HepG2 (cell line): ENCODE measurements around the gene RGS19. TPM values are rescaled to one million over a fixed set of nuclear protein-coding genes. Genes with fewer than 3 reads are reported as not detected.
A peak's percentile ranks its signal among the peaks of the same experiment; 100 is the strongest.

ENCODE experiments used
- ATAC-seq: fragments of 200-7000 bp; cut with Tn5 transposase; 3 replicates; pipeline ENCODE4 v1.9.1; 2020; ENCODE audit warnings: mild to moderate bottlenecking, moderate library complexity
- BruUV-seq: library from RNA; stranded (reverse); fragments of 400-500 nt; replicated peaks from 2 replicates; lab custom pipeline; 2021; lab: Mats Ljungman, UMichigan
- CTCF ChIA-PET: fragments of 300-600 bp; formaldehyde crosslinking; extraction: SDS; loops from one replicate; lab custom pipeline; 2021; ENCODE audit warnings: low total read pairs, inconsistent platforms, low intra/inter-chr PET ratio; lab: Yijun Ruan, JAX
- POLR2A ChIA-PET: fragments of 350-600 bp; sonication (Branson Sonifier 250); formaldehyde crosslinking; loops from one replicate; lab custom pipeline; 2020; ENCODE audit warnings: antibody characterized with exemption, inconsistent platforms; lab: Yijun Ruan, JAX
- DNase-seq: peaks from one replicate; pipeline ENCODE4 v3.0.0-alpha.2; 2015; ENCODE audit warnings: low spot score
- FAIRE-seq: peaks from 3 replicates; lab custom pipeline; 2011; peaks lifted over from hg19 to GRCh38; lab: Jason Lieb, UNC
- H2AFZ ChIP-seq: one replicate; pipeline ENCODE4 v1.6.1; 2011; ENCODE audit warnings: low read length, inconsistent platforms
- H3K27ac ChIP-seq: fragments of 300-600 bp; 3 replicates; pipeline ENCODE4 v1.8.0; 2011; ENCODE audit warnings: mixed run types, mild to moderate bottlenecking, mixed read lengths, low read length, inconsistent platforms; ENCODE audit not compliant: insufficient read depth; ENCODE audit errors: extremely low read length
- H3K27me3 ChIP-seq, 2 experiments: fragments of 200-600 bp in 1 of 2; 2 replicates in 1 of 2; 3 replicates in 1 of 2; pipeline versions ENCODE4 v1.6.0 to v1.8.0; 2011; ENCODE audit warnings: low read length in 2 of 2, mild to moderate bottlenecking in 2 of 2, moderate library complexity in 2 of 2, inconsistent platforms in 1 of 2; ENCODE audit not compliant: insufficient read depth in 2 of 2, control insufficient read depth in 1 of 2
- H3K36me3 ChIP-seq, 2 experiments: fragments of 200-600 bp in 1 of 2; replicated peaks in 1 of 2; 2 replicates in 1 of 2; 3 replicates in 1 of 2; pipeline versions ENCODE4 v1.5.1 to v1.8.0; 2011; ENCODE audit warnings: low read length in 2 of 2, inconsistent platforms in 1 of 2; ENCODE audit not compliant: insufficient read depth in 2 of 2, control insufficient read depth in 1 of 2
- H3K4me1 ChIP-seq: 2 replicates; pipeline ENCODE4 v1.5.1; 2012; ENCODE audit warnings: low read length, inconsistent platforms; ENCODE audit not compliant: insufficient read depth
- H3K4me2 ChIP-seq: 2 replicates; pipeline ENCODE4 v1.6.0; 2011; ENCODE audit warnings: low read depth, low read length, inconsistent platforms
- H3K4me3 ChIP-seq, 3 experiments: fragments of 200-600 bp in 1 of 3; sonication (generic), shearing (Covaris generic) in 1 of 3; replicated peaks in 1 of 3; 2 replicates each; pipeline ENCODE4 v1.5.1; 2011 to 2016; ENCODE audit warnings: low read length in 3 of 3, inconsistent platforms in 2 of 3, low read depth in 2 of 3, mild to moderate bottlenecking in 2 of 3, control low read depth in 1 of 3, mixed read lengths in 1 of 3; ENCODE audit not compliant: insufficient read depth in 1 of 3
- H3K79me2 ChIP-seq: one replicate; pipeline ENCODE4 v1.6.1; 2011; ENCODE audit warnings: low read length, inconsistent platforms; ENCODE audit not compliant: insufficient read depth
- H3K9ac ChIP-seq: 2 replicates; pipeline ENCODE4 v1.6.0; 2011; ENCODE audit warnings: mild to moderate bottlenecking, low read depth, low read length, inconsistent platforms; ENCODE audit not compliant: insufficient read depth
- H3K9me3 ChIP-seq: 2 replicates; pipeline ENCODE4 v1.5.1; 2012; ENCODE audit warnings: mild to moderate bottlenecking, low read length
- H4K20me1 ChIP-seq: 2 replicates; pipeline ENCODE4 v1.6.0; 2011; ENCODE audit warnings: inconsistent platforms, mild to moderate bottlenecking, low read length, moderate library complexity; ENCODE audit not compliant: insufficient read depth
- EHMT2 ChIP-seq: fragments of 200-600 bp; sonication (generic); IDR thresholded peaks from 2 replicates; pipeline ENCODE4 v1.7.0; 2017; ENCODE audit warnings: antibody characterized with exemption, low read depth, low read length, borderline replicate concordance
- EP300 ChIP-seq, 3 experiments: sonication (generic) in 1 of 3; formaldehyde crosslinking in 1 of 3; IDR thresholded peaks; 2 replicates each; pipeline versions ENCODE4 v1.5.1 to v1.6.1; 2011 to 2020; ENCODE audit warnings: low read depth in 2 of 3, low read length in 2 of 3, borderline replicate concordance in 1 of 3, improper control_type of control experiment in 1 of 3, mild to moderate bottlenecking in 1 of 3, missing genetic modification reagents in 1 of 3, moderate library complexity in 1 of 3
- FOXK2 ChIP-seq: fragments of 450-650 bp; IDR thresholded peaks from 2 replicates; pipeline ENCODE4 v1.6.1; 2016
- GATA4 ChIP-seq: sonication (generic); IDR thresholded peaks from 2 replicates; pipeline ENCODE4 v1.6.1; 2016; ENCODE audit warnings: antibody characterized with exemption, low read depth, borderline replicate concordance
- HDAC1 ChIP-seq: sonication (generic); formaldehyde crosslinking; IDR thresholded peaks from 2 replicates; pipeline ENCODE4 v1.5.1; 2020; ENCODE audit warnings: mild to moderate bottlenecking, missing genetic modification reagents
- HIVEP1 ChIP-seq: sonication (generic); formaldehyde crosslinking; IDR thresholded peaks from 2 replicates; pipeline ENCODE4 v1.4.0; 2020; ENCODE audit warnings: mild to moderate bottlenecking, missing genetic modification reagents
- MAFF ChIP-seq: IDR thresholded peaks from 2 replicates; pipeline ENCODE4 v1.6.1; 2011; ENCODE audit warnings: low read depth, low read length, improper control_type of control experiment
- MTF2 ChIP-seq: sonication (generic); formaldehyde crosslinking; IDR thresholded peaks from 2 replicates; pipeline ENCODE4 v1.5.0; 2020; ENCODE audit warnings: missing genetic modification reagents, borderline replicate concordance
- SP1 ChIP-seq, 2 experiments: fragments of 450-650 bp in 1 of 2; sonication (generic) in 1 of 2; formaldehyde crosslinking in 1 of 2; IDR thresholded peaks; 2 replicates each; pipeline versions ENCODE4 v1.4.0 to v1.6.1; 2016 to 2020; ENCODE audit warnings: missing genetic modification reagents in 1 of 2
- ZBTB20 ChIP-seq: sonication (generic); formaldehyde crosslinking; IDR thresholded peaks from 2 replicates; pipeline ENCODE4 v1.8.1; 2023; ENCODE audit warnings: missing genetic modification reagents, low read depth, mild to moderate bottlenecking, borderline replicate concordance
- ZFX ChIP-seq: sonication (generic); formaldehyde crosslinking; IDR thresholded peaks from 2 replicates; pipeline ENCODE4 v1.4.0; 2020; ENCODE audit warnings: mild to moderate bottlenecking, low read depth, missing genetic modification reagents, moderate library complexity
- ZNF569 ChIP-seq: sonication (generic); formaldehyde crosslinking; IDR thresholded peaks from 2 replicates; pipeline ENCODE4 v1.5.0; 2020; ENCODE audit warnings: mild to moderate bottlenecking, missing genetic modification reagents, moderate library complexity, borderline replicate concordance
- ZNF747 ChIP-seq: sonication (generic); formaldehyde crosslinking; IDR thresholded peaks from 2 replicates; pipeline ENCODE4 v1.8.1; 2023; ENCODE audit warnings: missing genetic modification reagents, mild to moderate bottlenecking, borderline replicate concordance
- ZNF816 ChIP-seq: sonication (generic); formaldehyde crosslinking; IDR thresholded peaks from 2 replicates; pipeline ENCODE4 v1.8.0; 2022; ENCODE audit warnings: missing genetic modification reagents, mild to moderate bottlenecking, borderline replicate concordance
- ZSCAN9 ChIP-seq: IDR thresholded peaks from 2 replicates; pipeline ENCODE4 v1.6.1; 2016; ENCODE audit warnings: borderline replicate concordance
- WGBS: methylation state at CpG from one replicate; pipeline ENCODE4 v1.1.6; 2017; ENCODE audit warnings: low lambda C conversion rate; 5-methylcytosine and 5-hydroxymethylcytosine counted together
- in situ Hi-C: cut with HindIII; loops from 2 replicates; pipeline ENCODE4 v1.10.0; 2017; ENCODE audit warnings: low pct_unique_long_range_greater_than_20kb; ENCODE audit not compliant: extremely low pct_ligation_motif_present
- intact Hi-C: fragments of 100-400 bp; cut with micrococcal nuclease; formaldehyde crosslinking; loops from one replicate; pipeline ENCODE4 v1.10.0; 2022; ENCODE audit not compliant: unreplicated experiment
- polyA plus RNA-seq, 8 experiments: library from polyadenylated mRNA; depleted of rRNA in 3 of 8; stranded (reverse) in 7 of 8; unstranded in 1 of 8; fragments of >200 nt; fragmentation: Illumina TruSeq in 4 of 8; extraction: Trizol in 4 of 8; gene quantifications; 2 replicates each; pipeline versions ENCODE4 v1.2.1 to v1.2.3, GENCODE V29; 2011 to 2016; ENCODE audit warnings: low read depth in 4 of 8, missing spikeins in 1 of 8, mixed read lengths in 1 of 8; ENCODE audit not compliant: insufficient read depth in 1 of 8
- total RNA-seq, 5 experiments: library from RNA; depleted of rRNA; stranded (reverse); fragments of >200 nt; fragmentation: Illumina TruSeq; extraction: Trizol; gene quantifications; 2 replicates each; pipeline ENCODE4 v1.2.3, GENCODE V29; 2016; ENCODE audit warnings: low read depth in 1 of 5
- TF ChIP-seq, protein P1 (sequence below): sonication (generic); formaldehyde crosslinking; IDR thresholded peaks from 2 replicates; pipeline ENCODE4 v1.5.0; 2020; ENCODE audit warnings: missing genetic modification reagents
- TF ChIP-seq, protein P2 (sequence below): sonication (generic); formaldehyde crosslinking; IDR thresholded peaks from 2 replicates; pipeline ENCODE4 v1.5.0; 2020; ENCODE audit warnings: missing genetic modification reagents, mild to moderate bottlenecking, borderline replicate concordance
- TF ChIP-seq, protein P3 (sequence below): IDR thresholded peaks from 2 replicates; pipeline ENCODE4 v1.6.1; 2016; ENCODE audit warnings: control low read depth
- TF ChIP-seq, protein P4 (sequence below): sonication (generic); formaldehyde crosslinking; IDR thresholded peaks from 2 replicates; pipeline ENCODE4 v1.4.0; 2020; ENCODE audit warnings: low read depth, mild to moderate bottlenecking, missing genetic modification reagents

Gene RGS19
- total and polyA plus RNA-seq, 2 of the 13 experiments (the other 11 are each of a cell fraction or from before 2014, with no cell fraction given) = 10.7 to 11.9 TPM

DNA sequence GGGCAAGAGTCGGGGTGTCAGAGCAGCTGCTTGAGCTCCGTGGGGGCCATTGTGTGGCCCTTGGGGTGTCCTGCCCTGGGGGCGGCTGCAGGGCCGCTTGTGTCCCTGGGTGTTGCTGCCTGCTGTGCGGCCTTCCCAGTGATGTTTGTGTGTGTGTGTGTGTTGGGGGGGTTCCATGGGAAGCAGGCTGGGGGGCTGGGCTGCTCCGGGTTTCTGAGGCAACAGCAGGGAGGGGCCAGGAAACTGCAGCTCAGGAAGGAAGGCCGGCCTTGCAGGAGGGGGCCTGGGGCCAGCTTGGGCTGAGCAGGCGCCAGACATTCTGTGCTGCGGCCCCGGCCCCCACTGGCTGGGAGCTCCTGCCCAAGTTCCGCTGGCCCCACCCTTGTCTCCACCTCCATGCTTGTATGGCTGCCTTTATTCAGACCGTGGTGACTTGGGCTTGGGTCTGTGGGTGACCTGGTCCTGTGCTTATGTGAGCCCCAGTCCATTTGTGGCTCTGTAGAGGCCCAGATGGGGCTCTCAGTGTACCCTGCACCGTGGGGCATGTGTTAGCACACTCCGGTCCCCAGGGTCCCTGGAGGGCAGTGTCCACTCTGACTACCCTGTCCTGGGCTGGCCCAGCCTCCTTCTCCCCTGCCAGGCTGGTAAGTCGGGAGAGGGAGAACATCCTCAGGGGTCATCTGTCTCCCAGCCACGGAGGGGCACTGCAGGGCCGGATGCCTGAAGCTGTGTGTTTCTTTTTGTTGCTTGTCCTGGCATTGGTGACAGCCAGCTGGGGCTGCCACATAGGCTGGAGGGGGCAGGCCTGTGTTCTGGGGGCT is 25.3 kb downstream of the RGS19 start:
- POLR2A ChIA-PET = interaction anchor here (0.5 to 9.4 kb wide), 22 partner anchors 8 to 782 kb away, joined by 3 to 252 read pairs (median 4); partner anchors contain the start of genes ARFGAP1, ARFRP1, C20orf204 and HELZ2
- Histone ChIP-seq H3K4me3 (peak overlapping the region; percentile 45 to 69 (median 46)), H3K36me3 (no peaks in the 10 kb centered on the region), H3K27me3 (no peaks in the 10 kb centered on the region; a peak in 1 of 5 replicates), H3K4me2 (peak overlapping the region; percentile 87), H3K4me1 (peaks cover 87% of the 10 kb centered on the region), H3K79me2 (no peaks in the 10 kb centered on the region), H3K9me3 (no peaks in the 10 kb centered on the region), H4K20me1 (no peaks in the 10 kb centered on the region), H3K9ac (peak overlapping the region; percentile 66), H2AFZ (no peak overlapping the region), H3K27ac (peak overlapping the region; percentile 77)
- DNase-seq (peak; percentile 94), ATAC-seq (peak; percentile 41), FAIRE-seq (peak; percentile 65)
- 2% methylated on average over 13 of the region's 17 CpGs for WGBS
- CTCF ChIA-PET = interaction anchor here (1.2 to 2.0 kb wide), 2 partner anchors 16 to 66 kb away, joined by 7 to 13 read pairs; no protein-coding TSS in a partner anchor
- in situ Hi-C loops (no loop called here), intact Hi-C loops (loop anchor here (2.0 kb wide), 1 partner anchor 15 kb away; no protein-coding TSS in a partner anchor)
- BruUV-seq = no TSS peak
- TF ChIP-seq, protein P1, sequence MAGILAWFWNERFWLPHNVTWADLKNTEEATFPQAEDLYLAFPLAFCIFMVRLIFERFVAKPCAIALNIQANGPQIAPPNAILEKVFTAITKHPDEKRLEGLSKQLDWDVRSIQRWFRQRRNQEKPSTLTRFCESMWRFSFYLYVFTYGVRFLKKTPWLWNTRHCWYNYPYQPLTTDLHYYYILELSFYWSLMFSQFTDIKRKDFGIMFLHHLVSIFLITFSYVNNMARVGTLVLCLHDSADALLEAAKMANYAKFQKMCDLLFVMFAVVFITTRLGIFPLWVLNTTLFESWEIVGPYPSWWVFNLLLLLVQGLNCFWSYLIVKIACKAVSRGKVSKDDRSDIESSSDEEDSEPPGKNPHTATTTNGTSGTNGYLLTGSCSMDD (CRISPR knock-in tag) = 0 out of 2 replicates have a peak, but pooled peaks have one; percentile 54
- peak; percentile 86 for TF ChIP-seq ZBTB20 (CRISPR knock-in tag)
- TF ChIP-seq FOXK2 = no peak
- no peak for TF ChIP-seq ZNF816
- TF ChIP-seq MTF2 (CRISPR knock-in tag) = peak; percentile 94
- TF ChIP-seq MAFF = no peak
- TF ChIP-seq, protein P2, sequence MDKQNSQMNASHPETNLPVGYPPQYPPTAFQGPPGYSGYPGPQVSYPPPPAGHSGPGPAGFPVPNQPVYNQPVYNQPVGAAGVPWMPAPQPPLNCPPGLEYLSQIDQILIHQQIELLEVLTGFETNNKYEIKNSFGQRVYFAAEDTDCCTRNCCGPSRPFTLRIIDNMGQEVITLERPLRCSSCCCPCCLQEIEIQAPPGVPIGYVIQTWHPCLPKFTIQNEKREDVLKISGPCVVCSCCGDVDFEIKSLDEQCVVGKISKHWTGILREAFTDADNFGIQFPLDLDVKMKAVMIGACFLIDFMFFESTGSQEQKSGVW (CRISPR knock-in tag) = no peak
- peak; percentile 55; the same call in 1 of the 2 replicates for TF ChIP-seq ZSCAN9 (CRISPR knock-in tag)
- no peak for TF ChIP-seq SP1 (IDR thresholded peaks at IDR 0.05)
- TF ChIP-seq SP1 (CRISPR knock-in tag; IDR thresholded peaks at IDR 0.05) = peak; percentile 40; the same call in 1 of the 2 replicates
- no peak for TF ChIP-seq HIVEP1 (CRISPR knock-in tag)
- TF ChIP-seq HDAC1 (CRISPR knock-in tag) = peak; percentile 88
- TF ChIP-seq, protein P3, sequence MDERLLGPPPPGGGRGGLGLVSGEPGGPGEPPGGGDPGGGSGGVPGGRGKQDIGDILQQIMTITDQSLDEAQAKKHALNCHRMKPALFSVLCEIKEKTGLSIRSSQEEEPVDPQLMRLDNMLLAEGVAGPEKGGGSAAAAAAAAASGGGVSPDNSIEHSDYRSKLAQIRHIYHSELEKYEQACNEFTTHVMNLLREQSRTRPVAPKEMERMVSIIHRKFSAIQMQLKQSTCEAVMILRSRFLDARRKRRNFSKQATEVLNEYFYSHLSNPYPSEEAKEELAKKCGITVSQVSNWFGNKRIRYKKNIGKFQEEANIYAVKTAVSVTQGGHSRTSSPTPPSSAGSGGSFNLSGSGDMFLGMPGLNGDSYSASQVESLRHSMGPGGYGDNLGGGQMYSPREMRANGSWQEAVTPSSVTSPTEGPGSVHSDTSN (CRISPR knock-in tag) = no peak
- TF ChIP-seq ZFX (CRISPR knock-in tag) = peak; percentile 91
- TF ChIP-seq EP300 (IDR thresholded peaks at IDR 0.05; ENCODE audit: low read depth in 2 of 2, low read length in 2 of 2) = peak; percentile 49 to 61; a peak in 3 of 4 replicates
- TF ChIP-seq EP300 (CRISPR knock-in tag; IDR thresholded peaks at IDR 0.05; ENCODE audit: borderline replicate concordance) = peak; percentile 42
- no peak; the same call in 1 of the 2 replicates for TF ChIP-seq GATA4
- TF ChIP-seq, protein P4, sequence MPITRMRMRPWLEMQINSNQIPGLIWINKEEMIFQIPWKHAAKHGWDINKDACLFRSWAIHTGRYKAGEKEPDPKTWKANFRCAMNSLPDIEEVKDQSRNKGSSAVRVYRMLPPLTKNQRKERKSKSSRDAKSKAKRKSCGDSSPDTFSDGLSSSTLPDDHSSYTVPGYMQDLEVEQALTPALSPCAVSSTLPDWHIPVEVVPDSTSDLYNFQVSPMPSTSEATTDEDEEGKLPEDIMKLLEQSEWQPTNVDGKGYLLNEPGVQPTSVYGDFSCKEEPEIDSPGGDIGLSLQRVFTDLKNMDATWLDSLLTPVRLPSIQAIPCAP = no peak
- no peak for TF ChIP-seq EHMT2
- no peak for TF ChIP-seq ZNF569 (CRISPR knock-in tag)
- 0 out of 2 replicates have a peak, but pooled peaks have one; percentile 10 for TF ChIP-seq ZNF747 (CRISPR knock-in tag)
